Stimulated activated CD4-positive, alpha-beta T cell treated with anti-CD3 and anti-CD28 coated beads, TNF-alpha, amount 100 ng/mL, for 24 hours (primary cell): ENCODE results near the gene PAX2.

ENCODE experiments used
- DNase-seq, 3 experiments: peaks; one replicate each; pipeline ENCODE4 v3.0.0-alpha.2; 2020; ENCODE audit warnings: low read depth in 3 of 3

Gene PAX2

GRCh38 chr10:100878291-100878910 lies 133.0 kb downstream of the PAX2 start:
- DNase-seq, result peak in 2 of 3 experiments; percentile 6 to 39
